ENCODE measurements around the gene CCZ1.
"Not testable (repeated sequence)": the region's sequence is repeated elsewhere in the genome, so short reads cannot be mapped to it uniquely, and the experiment has no call there.

CCZ1 gene

GRCh38 chr7:5908835-5909234, 10.3 kb downstream of the CCZ1 start:
- not testable (repeated sequence) for DNase-seq (ENCODE audit: low spot score)

GRCh38 chr7:5916529-5916928, 18.0 kb downstream of the CCZ1 start:
- not testable (repeated sequence) for DNase-seq (ENCODE audit: low spot score)

GRCh38 chr7:5924180-5924579, 25.6 kb downstream of the CCZ1 start:
- DNase-seq (ENCODE audit: low spot score), result not testable (repeated sequence)

GRCh38 chr7:5924630-5925029, 26.1 kb downstream of the CCZ1 start:
- DNase-seq (ENCODE audit: low spot score), result not testable (repeated sequence)

- DNase-seq (ENCODE audit: low spot score), result not testable (repeated sequence)
Measured at GRCh38 chr7:5926263-5926870, 27.8 kb downstream of the CCZ1 start.

- DNase-seq (ENCODE audit: low spot score), result not testable (repeated sequence)
Measured at GRCh38 chr7:5930290-5930689, 31.8 kb downstream of the CCZ1 start.

GRCh38 chr7:5931250-5931649, 32.7 kb downstream of the CCZ1 start:
- peak; percentile 1 for DNase-seq (ENCODE audit: low spot score)

GRCh38 chr7:5931905-5932644, 33.5 kb downstream of the CCZ1 start:
- DNase-seq (ENCODE audit: low spot score), result not testable (repeated sequence)

GRCh38 chr7:5934945-5935450, 36.5 kb downstream of the CCZ1 start:
- DNase-seq (ENCODE audit: low spot score), result not testable (repeated sequence)

GRCh38 chr7:5963205-5963604, 64.7 kb downstream of the CCZ1 start:
- not testable (repeated sequence) for DNase-seq (ENCODE audit: low spot score)

- not testable (repeated sequence) for DNase-seq (ENCODE audit: low spot score)
Measured at GRCh38 chr7:5963810-5964209, 65.3 kb downstream of the CCZ1 start.

- not testable (repeated sequence) for DNase-seq (ENCODE audit: low spot score)
Measured at GRCh38 chr7:5970347-5970911, 71.9 kb downstream of the CCZ1 start, which contains the start of gene RSPH10B. TSS of gene RSPH10B (minus strand) at chr7:5970689. CDS start at chr7:5967116, 3,573 bp downstream.

GRCh38 chr7:5973580-5973979, 75.0 kb downstream of the CCZ1 start:
- not testable (repeated sequence) for DNase-seq (ENCODE audit: low spot score)
